Chondrocyte (in vitro differentiated cells): ENCODE data around the gene SERPINB1. TPM values are rescaled to one million over a fixed set of nuclear protein-coding genes. Genes with fewer than 3 reads are reported as not detected.

Experiments
- DNase-seq: peaks from one replicate; pipeline ENCODE4 v3.0.0; 2021; ENCODE audit warnings: mixed read lengths, low spot score
- H3K27ac Mint-ChIP-seq: one replicate; pipeline ENCODE4 v1.8.0; 2021; ENCODE audit warnings: mild to moderate bottlenecking, moderate library complexity, mixed read lengths; ENCODE audit not compliant: unreplicated experiment
- H3K27me3 Mint-ChIP-seq: 2 replicates; pipeline ENCODE4 v1.8.0; 2021; ENCODE audit warnings: low read depth, mixed read lengths
- H3K36me3 Mint-ChIP-seq: 2 replicates; pipeline ENCODE4 v1.8.0; 2021; ENCODE audit warnings: low read depth, mixed read lengths
- H3K4me1 Mint-ChIP-seq: 2 replicates; pipeline ENCODE4 v1.8.0; 2021; ENCODE audit warnings: low read depth, mild to moderate bottlenecking, mixed read lengths
- H3K4me3 Mint-ChIP-seq: one replicate; pipeline ENCODE4 v1.8.0; 2021; ENCODE audit warnings: mild to moderate bottlenecking, moderate library complexity, mixed read lengths; ENCODE audit not compliant: unreplicated experiment
- H3K9me3 Mint-ChIP-seq: 2 replicates; pipeline ENCODE4 v1.8.0; 2021; ENCODE audit warnings: low read depth, mixed read lengths
- CTCF ChIP-seq: fragments of 200-600 bp; sonication (generic); IDR thresholded peaks from 2 replicates; pipeline ENCODE4 v1.5.0; 2021; ENCODE audit warnings: antibody characterized with exemption, mild to moderate bottlenecking, moderate library complexity
- total RNA-seq: library from RNA; stranded (reverse); gene quantifications from 3 replicates; pipeline ENCODE4 v1.2.1, GENCODE V29; 2021

The SERPINB1 gene
- total RNA-seq, 1 donor from 2014 or later, result 9.1 TPM

- no peaks in the 10 kb centered on the region for H3K27me3 Mint-ChIP-seq
- peak overlapping the region; percentile 20 for H3K27ac Mint-ChIP-seq
- H3K4me1 Mint-ChIP-seq, result peaks cover 31% of the 10 kb centered on the region
- H3K36me3 Mint-ChIP-seq, result peaks cover 4% of the 10 kb centered on the region
- H3K9me3 Mint-ChIP-seq, result no peaks in the 10 kb centered on the region
- no peak overlapping the region for H3K4me3 Mint-ChIP-seq
- no peak for DNase-seq
- no peak for TF ChIP-seq CTCF
Observed at GRCh38 chr6:2839195-2839981, 2.3 kb downstream of the SERPINB1 start.

GRCh38 chr6:2838251-2838650, 3.4 kb downstream of the SERPINB1 start:
- H3K27me3 Mint-ChIP-seq, result no peaks in the 10 kb centered on the region
- H3K36me3 Mint-ChIP-seq, result peaks cover 5% of the 10 kb centered on the region
- peaks cover 31% of the 10 kb centered on the region for H3K4me1 Mint-ChIP-seq
- no peak for DNase-seq
- H3K9me3 Mint-ChIP-seq, result no peaks in the 10 kb centered on the region
- H3K4me3 Mint-ChIP-seq, result no peak overlapping the region
- no peak for TF ChIP-seq CTCF
- H3K27ac Mint-ChIP-seq, result no peak overlapping the region

- H3K4me3 Mint-ChIP-seq, result no peak overlapping the region
- H3K27ac Mint-ChIP-seq, result no peak overlapping the region
- no peak for TF ChIP-seq CTCF
- no peaks in the 10 kb centered on the region for H3K9me3 Mint-ChIP-seq
- no peaks in the 10 kb centered on the region for H3K27me3 Mint-ChIP-seq
- H3K4me1 Mint-ChIP-seq, result peaks cover 7% of the 10 kb centered on the region
- peaks cover 7% of the 10 kb centered on the region for H3K36me3 Mint-ChIP-seq
- no peak for DNase-seq
Observed at GRCh38 chr6:2834262-2834661, 7.4 kb downstream of the SERPINB1 start.

- no peak overlapping the region for H3K4me3 Mint-ChIP-seq
- DNase-seq, result no peak
- no peaks in the 10 kb centered on the region for H3K27me3 Mint-ChIP-seq
- TF ChIP-seq CTCF, result no peak
- H3K27ac Mint-ChIP-seq, result no peak overlapping the region
- H3K36me3 Mint-ChIP-seq, result peaks cover 6% of the 10 kb centered on the region
- no peaks in the 10 kb centered on the region for H3K9me3 Mint-ChIP-seq
- H3K4me1 Mint-ChIP-seq, result no peaks in the 10 kb centered on the region
Observed at GRCh38 chr6:2831392-2831791, 10.3 kb downstream of the SERPINB1 start.

- no peak overlapping the region for H3K27ac Mint-ChIP-seq
- no peak for TF ChIP-seq CTCF
- H3K36me3 Mint-ChIP-seq, result peaks cover 4% of the 10 kb centered on the region
- no peak for DNase-seq
- no peaks in the 10 kb centered on the region for H3K27me3 Mint-ChIP-seq
- no peak overlapping the region for H3K4me3 Mint-ChIP-seq
- H3K4me1 Mint-ChIP-seq, result no peaks in the 10 kb centered on the region
- no peaks in the 10 kb centered on the region for H3K9me3 Mint-ChIP-seq
Observed at GRCh38 chr6:2830183-2830582, 11.5 kb downstream of the SERPINB1 start.
